HG03565 (cell line): Measurements from ENCODE around the gene DCT.

ENCODE experiments used
- ATAC-seq: cut with Tn5 transposase; IDR thresholded peaks from one replicate; pipeline ENCODE4 v1.9.1; 2021; ENCODE audit warnings: mild to moderate bottlenecking, moderate library complexity; ENCODE audit not compliant: unreplicated experiment

The DCT gene

DNA sequence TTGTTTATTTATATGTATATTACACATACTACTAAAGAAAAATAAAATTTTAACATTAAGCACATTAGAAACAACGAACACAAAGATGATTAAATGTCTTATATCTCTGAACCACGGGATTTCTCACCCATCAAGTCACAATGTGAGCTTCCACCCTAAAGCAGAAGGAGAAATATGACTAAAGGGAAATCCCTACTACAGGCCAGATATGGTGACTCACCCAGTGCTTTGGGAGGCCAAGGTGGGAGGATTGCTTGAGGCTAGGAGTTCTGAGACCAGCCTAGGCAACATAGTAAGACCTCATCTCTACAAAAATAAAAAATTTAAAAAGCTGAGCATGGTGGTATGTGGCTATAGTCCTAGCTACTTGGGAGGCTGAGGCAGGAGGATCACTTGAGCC, 24.6 kb downstream of the DCT start:
- no peak for ATAC-seq

DNA sequence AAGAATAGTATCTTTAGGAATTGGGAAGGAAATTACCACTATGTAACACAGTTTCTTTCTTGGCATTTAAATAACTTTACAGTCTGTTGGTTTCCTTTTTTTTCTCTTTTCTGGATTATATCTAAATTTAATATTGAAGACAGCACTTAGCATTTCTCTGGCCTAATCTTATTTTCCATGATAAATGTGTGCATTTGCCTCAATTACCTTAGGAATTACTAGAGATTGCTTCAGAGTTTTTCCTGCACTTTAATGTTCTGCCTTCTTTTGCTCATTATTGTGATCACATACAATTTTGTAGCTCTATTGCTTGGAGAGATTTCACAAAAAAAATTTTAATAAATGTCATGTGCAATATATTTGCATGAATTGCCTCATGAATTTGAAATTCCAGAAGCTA, 25.1 kb downstream of the DCT start:
- no peak for ATAC-seq

- no peak for ATAC-seq
Observed at GRCh38 chr13:94444826-94445225, 34.7 kb downstream of the DCT start.

DNA sequence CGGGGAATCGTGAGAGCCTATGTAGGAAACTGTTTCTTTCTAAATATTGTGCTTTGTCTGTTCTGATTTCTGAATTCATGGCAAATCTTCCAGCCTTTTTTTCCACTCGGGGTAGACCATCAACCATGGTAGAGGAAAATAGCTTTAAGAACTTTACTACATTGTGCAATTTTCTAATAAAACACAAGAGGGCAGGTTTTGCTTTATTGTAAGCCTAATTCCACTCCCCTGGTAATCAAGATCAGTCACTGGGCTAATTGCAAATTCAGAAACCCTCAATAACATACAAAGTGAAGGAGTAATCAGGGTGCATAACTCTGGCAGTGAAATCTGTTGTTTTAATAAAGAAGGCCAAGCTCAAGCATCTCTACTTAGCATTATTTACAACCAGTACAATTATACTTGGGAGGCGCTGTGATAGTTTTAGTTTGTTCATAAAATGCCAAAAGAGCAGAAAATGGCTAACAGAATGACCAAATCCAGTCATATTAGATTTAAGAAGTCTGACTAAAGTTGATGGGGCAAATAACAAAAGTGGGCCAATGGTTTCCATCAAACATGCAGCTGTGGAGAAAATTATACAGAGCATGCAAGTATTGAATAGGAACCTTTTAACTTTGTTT, 43.8 kb downstream of the DCT start:
- ATAC-seq, result peak; percentile 52

DNA sequence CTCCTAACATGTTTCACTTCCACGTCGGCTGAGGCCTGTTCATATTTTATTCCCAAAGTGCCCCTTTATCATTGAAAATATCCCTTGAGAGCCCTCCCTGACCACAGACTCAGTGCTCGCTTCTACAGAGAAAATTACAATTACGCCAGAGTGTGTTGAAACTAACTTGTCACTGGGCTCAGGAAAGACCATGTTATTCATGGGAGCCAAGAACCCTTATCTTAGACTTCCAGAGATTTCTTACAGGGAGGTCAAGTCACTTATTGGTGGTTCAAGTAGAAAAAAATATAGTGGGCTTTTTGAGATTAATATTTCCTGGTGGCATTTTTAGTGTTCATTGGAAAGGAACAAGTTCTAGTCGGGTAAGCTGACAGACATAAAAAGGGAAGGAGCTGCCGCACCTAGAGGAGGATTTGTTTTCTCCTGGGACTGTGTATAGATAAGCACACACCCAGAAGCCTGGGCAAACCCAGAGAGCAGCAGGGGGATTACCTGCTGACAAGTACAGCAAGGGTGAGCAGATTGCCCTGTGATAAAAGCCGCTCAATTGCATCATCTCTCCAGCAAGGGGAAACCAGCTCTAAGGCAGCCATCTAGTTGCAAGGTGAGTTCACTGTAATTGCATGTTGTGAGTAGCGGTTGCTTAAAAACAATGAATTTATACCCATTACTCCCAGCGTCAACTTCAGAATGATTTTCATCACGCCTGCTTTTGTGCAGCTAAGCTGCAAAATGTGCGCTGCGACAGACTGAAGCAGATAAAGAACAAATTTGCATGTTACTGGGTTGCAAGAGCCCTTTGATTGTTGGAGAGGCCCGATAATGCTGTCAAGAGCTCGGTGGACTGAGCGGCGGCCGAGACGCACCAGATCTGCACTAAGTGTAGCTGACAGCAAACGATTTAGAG, 46.2 kb downstream of the DCT start:
- peak; percentile 81 for ATAC-seq

DNA sequence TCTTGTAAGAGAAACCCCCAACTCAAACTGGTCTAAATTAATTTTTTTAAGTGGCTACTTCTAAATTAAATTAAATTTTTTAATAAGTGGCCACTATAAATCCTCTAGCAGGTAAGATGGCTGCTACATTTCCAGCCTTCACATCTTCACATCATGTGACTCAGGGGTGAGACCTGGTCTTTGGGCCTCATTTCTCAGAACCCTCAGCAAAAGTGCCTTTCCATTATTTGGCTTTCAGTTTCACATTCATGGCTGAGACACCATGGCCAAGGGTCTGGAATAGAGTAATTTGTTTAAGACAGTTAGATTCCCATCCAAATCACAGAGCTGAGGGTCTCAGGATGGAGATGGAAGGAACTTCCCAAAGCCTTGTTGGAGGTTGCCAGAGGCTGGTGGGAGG, 47.5 kb downstream of the DCT start:
- no peak for ATAC-seq

- no peak for ATAC-seq
Observed at GRCh38 chr13:94431574-94431973, 47.9 kb downstream of the DCT start.

DNA sequence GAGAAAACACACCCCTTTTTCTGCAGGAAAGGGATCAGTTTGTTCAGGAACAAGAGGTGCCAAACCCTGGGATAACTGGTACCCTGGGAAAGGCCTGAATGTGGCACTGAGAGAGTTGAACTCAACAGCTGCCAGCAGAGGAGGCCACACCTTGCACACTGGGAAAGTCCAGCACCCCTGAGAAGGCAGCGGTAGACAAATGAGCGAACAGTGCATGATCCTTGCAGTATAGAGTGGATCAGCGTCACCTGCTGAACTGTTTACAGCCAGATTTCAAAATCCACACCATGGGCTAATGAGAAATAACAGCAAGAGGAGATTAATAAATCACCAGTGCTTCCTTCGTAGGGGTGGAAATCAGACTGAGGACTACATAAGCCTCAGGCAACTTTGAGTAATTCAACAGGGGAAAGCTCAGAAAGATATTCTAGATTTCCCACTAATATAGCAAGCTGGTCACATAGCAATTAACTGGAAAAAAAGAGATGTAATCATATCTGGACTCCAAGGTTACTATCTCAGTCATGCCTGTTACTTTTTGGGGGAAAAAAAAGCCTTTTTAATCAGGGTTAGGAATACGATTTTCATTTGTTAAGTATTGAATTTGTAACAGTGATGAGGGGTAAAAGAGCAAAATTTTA, 52.0 kb downstream of the DCT start:
- ATAC-seq, result no peak

DNA sequence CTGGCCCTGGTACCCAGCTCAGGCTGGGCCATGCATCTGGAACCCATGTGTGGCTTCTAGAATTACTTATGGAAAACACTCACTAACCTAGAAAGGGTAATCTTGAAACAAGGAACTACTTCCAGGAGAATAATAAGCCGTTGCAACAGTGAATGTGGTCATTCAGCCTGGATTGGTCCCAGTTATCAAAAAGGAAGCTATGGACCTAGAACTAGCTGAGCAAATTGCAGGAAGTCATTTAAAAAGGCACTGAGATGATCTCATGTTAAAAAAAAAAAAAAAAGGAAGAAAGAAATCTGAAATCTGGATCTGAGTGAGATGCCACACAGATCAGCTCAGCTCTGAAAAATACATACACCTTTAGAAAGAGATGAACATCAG, 59.6 kb downstream of the DCT start:
- no peak for ATAC-seq

GRCh38 chr13:94419304-94419924, 60.1 kb downstream of the DCT start:
- ATAC-seq, result peak; percentile 63

DNA sequence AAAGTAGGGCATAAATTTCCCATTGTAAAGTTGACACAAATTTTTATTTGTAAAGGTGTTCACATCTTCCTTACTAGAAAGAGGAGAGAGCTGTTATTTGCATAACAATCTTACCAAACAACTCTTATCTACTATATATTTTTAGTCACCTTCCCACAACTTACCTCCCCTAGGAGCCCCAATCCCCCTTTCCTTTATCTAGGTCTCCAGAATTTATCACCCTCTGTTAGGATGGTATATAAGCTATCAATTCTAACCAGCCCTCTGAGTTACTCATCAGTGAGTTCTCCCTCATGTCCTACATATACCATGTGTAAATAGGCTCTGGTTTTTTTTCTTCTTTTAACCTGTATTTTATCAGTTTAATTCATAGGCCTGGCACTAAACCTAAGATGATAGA, 62.2 kb downstream of the DCT start:
- ATAC-seq, result no peak

DNA sequence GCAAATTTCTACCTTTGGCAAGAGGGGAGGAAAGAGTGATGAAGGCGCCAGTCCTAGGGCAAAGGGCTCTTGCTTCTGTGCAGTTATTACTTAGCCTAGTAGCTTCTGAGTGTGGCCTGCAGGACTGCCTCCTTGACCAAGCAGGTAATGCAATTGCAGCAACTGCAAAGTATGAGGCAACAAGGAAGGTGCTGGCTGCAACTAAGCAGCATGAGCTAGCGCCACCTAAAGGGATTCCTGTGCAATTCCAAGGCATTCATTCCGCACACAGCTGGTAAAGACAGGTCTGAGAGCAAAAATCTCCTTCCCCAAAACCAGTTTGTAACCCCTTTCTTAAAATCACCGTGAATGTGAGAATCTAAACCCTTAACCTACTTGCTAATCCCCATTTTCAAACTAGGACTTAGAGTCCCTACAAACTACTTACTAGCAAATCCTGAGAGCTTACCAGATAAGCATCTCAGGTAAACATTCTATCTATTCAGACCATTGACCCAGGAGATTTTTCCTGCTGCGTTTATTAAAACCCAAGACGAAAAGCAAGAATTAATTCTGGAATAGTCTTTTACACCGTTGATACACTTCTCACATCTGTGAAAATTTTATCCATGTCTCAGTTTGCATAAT, 62.9 kb downstream of the DCT start:
- ATAC-seq, result no peak

GRCh38 chr13:94415500-94416237, 63.8 kb downstream of the DCT start:
- ATAC-seq, result no peak

DNA sequence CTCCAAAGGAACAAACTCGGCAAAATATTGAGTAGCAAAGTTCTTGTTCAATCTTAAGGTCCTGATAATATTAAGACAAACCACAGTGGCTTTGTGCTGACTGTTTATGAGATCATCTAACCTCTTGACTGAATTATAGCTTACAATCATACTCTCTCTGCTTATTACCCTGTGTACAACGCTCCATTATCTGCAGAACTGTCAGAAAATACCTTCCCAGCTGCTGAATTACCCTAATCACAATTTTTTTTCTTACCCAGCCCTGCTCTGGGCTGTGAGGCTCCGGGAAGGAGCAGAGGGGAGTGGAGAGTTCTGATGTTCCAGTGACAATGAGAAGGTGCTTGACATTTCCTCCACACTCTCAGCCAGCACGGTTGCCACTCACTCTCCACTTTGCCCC, 64.8 kb downstream of the DCT start:
- ATAC-seq, result no peak

DNA sequence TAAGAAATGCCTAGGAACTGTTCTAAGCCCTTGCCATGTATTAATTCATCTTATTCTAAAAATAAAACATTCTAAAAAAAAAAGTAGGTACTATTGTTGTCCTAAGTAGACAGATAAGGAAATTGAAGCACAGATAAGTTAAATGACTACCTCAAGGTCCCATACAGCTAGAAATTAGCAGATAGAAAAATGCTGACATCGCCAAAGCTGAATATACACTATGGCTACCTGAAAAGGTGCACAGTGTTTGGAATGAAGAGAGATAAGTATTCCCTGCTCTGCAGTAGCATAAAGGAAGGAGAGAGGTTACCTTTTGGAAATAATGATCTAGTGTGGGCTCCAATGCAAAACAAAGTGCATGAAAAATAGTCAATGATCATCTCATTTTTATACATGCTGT, 65.3 kb downstream of the DCT start:
- no peak for ATAC-seq

DNA sequence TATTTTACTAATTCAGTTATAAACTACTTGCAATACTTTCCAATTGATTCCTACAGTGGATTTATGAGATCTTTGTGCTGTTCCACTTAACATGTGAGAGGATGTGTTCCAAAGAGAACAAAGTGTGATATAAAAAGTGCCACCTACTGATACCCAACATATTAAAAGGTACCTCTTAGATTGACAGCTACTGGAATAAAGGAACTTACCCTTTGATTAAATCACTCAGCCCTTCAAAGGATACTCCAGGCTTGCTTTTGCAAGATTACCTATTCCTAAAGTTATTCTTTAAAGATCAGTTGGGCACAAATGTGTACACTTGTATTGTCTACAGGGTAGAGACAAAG, 65.9 kb downstream of the DCT start:
- no peak for ATAC-seq

DNA sequence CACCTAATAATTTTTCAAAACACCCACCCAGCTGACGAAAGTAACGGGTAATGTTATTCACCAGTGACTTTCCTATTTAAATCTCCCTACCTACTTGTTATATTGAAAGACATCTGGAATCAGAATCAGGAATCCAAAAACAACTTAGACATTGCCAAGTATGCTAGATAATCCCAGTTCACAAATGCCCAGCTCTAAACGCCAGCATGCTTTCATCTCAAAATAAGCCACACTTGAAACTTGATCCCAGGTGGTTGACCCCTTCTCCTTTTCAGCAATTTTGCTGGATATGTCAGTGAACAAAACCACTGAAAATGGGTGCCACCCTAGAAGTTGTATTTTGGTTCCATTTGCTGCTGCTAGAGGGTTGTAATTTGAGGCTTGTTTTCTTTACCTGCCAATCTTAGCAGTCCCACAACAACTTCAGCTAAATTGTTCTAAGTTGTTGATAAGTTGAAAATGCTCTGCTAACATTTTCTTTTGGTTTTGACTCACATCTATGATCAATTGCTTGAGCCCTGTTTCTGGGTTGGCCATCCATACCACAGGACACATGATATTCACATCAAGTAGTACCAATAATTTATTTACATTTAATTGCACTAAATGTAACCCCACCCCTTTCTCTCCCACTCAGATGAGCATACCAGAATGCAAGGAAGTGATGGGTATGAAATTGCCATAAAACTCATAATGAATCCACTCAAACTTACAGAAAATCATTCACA, 66.4 kb downstream of the DCT start:
- no peak for ATAC-seq

GRCh38 chr13:94411747-94412146, 67.7 kb downstream of the DCT start:
- no peak for ATAC-seq

GRCh38 chr13:94408314-94409036, 71.0 kb downstream of the DCT start:
- ATAC-seq, result no peak
